Measurements from ENCODE around the gene CPT2. TPM values are rescaled to one million over a fixed set of nuclear protein-coding genes. Genes with fewer than 3 reads are reported as not detected.

CPT2 gene
- total and polyA plus RNA-seq, 2 of the 4 experiments (the other 2 are of a cell fraction), result 15.8 to 16.0 TPM

- dilution Hi-C loops (cut with HindIII; ENCODE audit: low sequenced_read_pairs, unreplicated experiment), result no loop called here
- WGBS, 2 experiments (ENCODE audit: extremely low coverage in 2 of 2, insufficient read length in 1 of 2), result no CpG with 5 or more reads among the region's 1 CpG
- no peak overlapping the region for H2BK15ac ChIP-seq (ENCODE audit: low read depth, low read length)
These were observed 37.7 kb upstream of the CPT2 start for GRCh38 chr1:53158900-53159299.

More at GRCh38 chr1:53158900-53159299, 37.7 kb upstream of the CPT2 start:
- Histone ChIP-seq H3K14ac (replicated peaks; ENCODE audit: low read depth, low read length) (no peak overlapping the region), H3K56ac (ENCODE audit: extremely low read depth, insufficient read depth, low read length) (no peak overlapping the region), H3K9ac (ENCODE audit: low read depth, low read length) (no peak overlapping the region), H4K20me1 (ENCODE audit: insufficient read depth, low read length) (no peaks in the 10 kb centered on the region), H4K91ac (ENCODE audit: insufficient read depth, low read depth, low read length) (no peak overlapping the region), H3K36me3 (ENCODE audit: control insufficient read depth, insufficient read depth, low read length) (no peaks in the 10 kb centered on the region), H4K8ac (ENCODE audit: low read depth in 2 of 2, low read length in 2 of 2) (no peak overlapping the region), H2BK5ac (ENCODE audit: low read depth, low read length, poor library complexity, severe bottlenecking) (no peak overlapping the region), H3K79me1 (ENCODE audit: low read depth in 1 of 2, low read length in 2 of 2) (no peaks in the 10 kb centered on the region), H3K4me3 (ENCODE audit: insufficient read depth, low read depth, low read length) (no peak overlapping the region), H3K18ac (ENCODE audit: low read depth, low read length) (no peak overlapping the region), H3K23ac (ENCODE audit: low read depth, low read length) (no peak overlapping the region), H3K4me2 (ENCODE audit: low read depth, low read length) (no peak overlapping the region), H2AK9ac (replicated peaks; ENCODE audit: low read depth, low read length, poor library complexity) (no peak overlapping the region), H3K4ac (ENCODE audit: low read depth, low read length) (no peak overlapping the region), H2AK5ac (ENCODE audit: low read depth, low read length) (no peak overlapping the region), H3K27ac (ENCODE audit: insufficient read depth, low read length) (no peak overlapping the region), H3K4me1 (ENCODE audit: control insufficient read depth, insufficient read depth, low read length) (peaks cover 5% of the 10 kb centered on the region; the same call in 1 of the 2 replicates), H3K9me3 (ENCODE audit: control insufficient read depth, insufficient read depth, low read length) (no peaks in the 10 kb centered on the region), H4K5ac (ENCODE audit: low read depth, low read length) (no peak overlapping the region), H2AFZ (replicated peaks; ENCODE audit: low read length, poor library complexity) (no peak overlapping the region), H2BK20ac (ENCODE audit: low read depth, low read length) (no peak overlapping the region), H3K27me3 (ENCODE audit: control insufficient read depth, insufficient read depth, low read length) (no peaks in the 10 kb centered on the region), H3K9me1 (ENCODE audit: insufficient read depth, low read length) (no peaks in the 10 kb centered on the region), H2BK120ac (ENCODE audit: low read depth, low read length) (no peak overlapping the region)
- intact Hi-C loops (cut with micrococcal nuclease) (no loop called here), in situ Hi-C loops (cut with MboI; ENCODE audit: low sequenced_read_pairs) (no loop called here)
- DNase-seq (no peak), ATAC-seq (ENCODE audit: low read depth) (no peak)
- ChIA-PET CTCF (no interaction called here), POLR2A (ENCODE audit: unreplicated experiment) (no interaction called here)
- BruUV-seq (replicated peaks), result no TSS peak
- no peak for TF ChIP-seq RAD21 (IDR thresholded peaks at IDR 0.05; ENCODE audit: low read length)
